HEK293 (cell line): ENCODE data around the gene PTPRK.

ENCODE experiments used
- CTCF ChIA-PET: fragments of 350-600 bp; formaldehyde crosslinking; extraction: SDS; loops from one replicate; lab custom pipeline; 2021; ENCODE audit warnings: antibody characterized with exemption; lab: Yijun Ruan, JAX
- POLR2A ChIA-PET: fragments of 300-600 bp; formaldehyde crosslinking; extraction: SDS; loops from one replicate; lab custom pipeline; 2020; ENCODE audit warnings: antibody characterized with exemption, inconsistent platforms; lab: Yijun Ruan, JAX
- H3K27ac ChIP-seq: fragments of 200-500 bp; sonication (Bioruptor generic); 2 replicates; pipeline ENCODE4 v1.5.1; 2014; ENCODE audit warnings: low read depth, low read length, control low read depth, inconsistent platforms; ENCODE audit errors: extremely low read depth
- H3K36me3 ChIP-seq, 2 experiments: fragments of 200-500 bp in 1 of 2; sonication (Bioruptor generic) in 1 of 2; 1 replicate in 1 of 2; 2 replicates in 1 of 2; pipeline ENCODE4 v1.5.1; 2014 to 2017; ENCODE audit warnings: inconsistent platforms in 2 of 2, low read length in 2 of 2; ENCODE audit not compliant: control insufficient read depth in 2 of 2, insufficient read depth in 1 of 2
- H3K4me1 ChIP-seq: fragments of 200-500 bp; sonication (Bioruptor generic); 2 replicates; pipeline ENCODE4 v1.5.1; 2014; ENCODE audit warnings: mild to moderate bottlenecking, low read length, inconsistent platforms; ENCODE audit not compliant: control insufficient read depth, insufficient read depth
- H3K4me3 ChIP-seq: 2 replicates; pipeline ENCODE4 v1.5.1; 2011; ENCODE audit warnings: low read depth, mild to moderate bottlenecking, control low read depth, low read length, moderate library complexity
- H3K9me3 ChIP-seq: fragments of 200-500 bp; sonication (Bioruptor generic); 2 replicates; pipeline ENCODE4 v1.5.1; 2014; ENCODE audit warnings: low read depth, low read length, inconsistent platforms; ENCODE audit not compliant: control insufficient read depth, insufficient read depth
- ATF2 ChIP-seq: fragments of 450-650 bp; formaldehyde crosslinking; IDR thresholded peaks from 2 replicates; pipeline ENCODE4 v1.5.1; 2016; ENCODE audit warnings: missing biosample characterization, missing genetic modification characterization, low read depth
- BCL6B ChIP-seq: fragments of 450-650 bp; formaldehyde crosslinking; IDR thresholded peaks from 2 replicates; pipeline ENCODE4 v1.5.1; 2017; ENCODE audit warnings: missing biosample characterization, missing genetic modification characterization
- GLIS1 ChIP-seq: fragments of 450-650 bp; formaldehyde crosslinking; IDR thresholded peaks from 2 replicates; pipeline ENCODE4 v1.5.1; 2016; ENCODE audit warnings: missing biosample characterization, missing genetic modification characterization
- HIC1 ChIP-seq: fragments of 450-650 bp; formaldehyde crosslinking; IDR thresholded peaks from 2 replicates; pipeline ENCODE4 v1.5.1; 2016; ENCODE audit warnings: missing biosample characterization, missing genetic modification characterization
- HOXC10 ChIP-seq: sonication (generic); formaldehyde crosslinking; IDR thresholded peaks from 2 replicates; pipeline ENCODE4 v1.8.1; 2023; ENCODE audit warnings: mild to moderate bottlenecking, missing genetic modification reagents
- INSM2 ChIP-seq: fragments of 450-650 bp; formaldehyde crosslinking; IDR thresholded peaks from 2 replicates; pipeline ENCODE4 v1.5.1; 2016; ENCODE audit warnings: missing biosample characterization, missing genetic modification characterization
- REPIN1 ChIP-seq: fragments of 450-650 bp; formaldehyde crosslinking; IDR thresholded peaks from 2 replicates; pipeline ENCODE4 v1.5.1; 2017; ENCODE audit warnings: missing biosample characterization, missing genetic modification characterization, low read depth
- TCF7L2 ChIP-seq: IDR thresholded peaks from 2 replicates; pipeline ENCODE4 v1.6.1; 2011; ENCODE audit warnings: low read depth, mild to moderate bottlenecking, inconsistent platforms, low read length, moderate library complexity, borderline replicate concordance
- ZBTB17 ChIP-seq: fragments of 450-650 bp; formaldehyde crosslinking; IDR thresholded peaks from 2 replicates; pipeline ENCODE4 v1.5.1; 2016; ENCODE audit warnings: missing biosample characterization, missing genetic modification characterization
- ZBTB48 ChIP-seq: fragments of 450-650 bp; formaldehyde crosslinking; IDR thresholded peaks from 2 replicates; pipeline ENCODE4 v1.5.1; 2016; ENCODE audit warnings: missing biosample characterization, missing genetic modification characterization
- ZBTB7A ChIP-seq: fragments of 450-650 bp; formaldehyde crosslinking; IDR thresholded peaks from 2 replicates; pipeline ENCODE4 v1.5.1; 2016; ENCODE audit warnings: low read depth, missing biosample characterization, missing genetic modification characterization
- ZIC2 ChIP-seq: fragments of 450-650 bp; formaldehyde crosslinking; IDR thresholded peaks from 2 replicates; pipeline ENCODE4 v1.5.1; 2016; ENCODE audit warnings: missing biosample characterization, missing genetic modification characterization
- ZNF148 ChIP-seq: fragments of 450-650 bp; formaldehyde crosslinking; IDR thresholded peaks from 2 replicates; pipeline ENCODE4 v1.5.0; 2017; ENCODE audit warnings: missing biosample characterization, missing genetic modification characterization, borderline replicate concordance
- ZNF16 ChIP-seq: fragments of 450-650 bp; formaldehyde crosslinking; IDR thresholded peaks from 2 replicates; pipeline ENCODE4 v1.5.1; 2016; ENCODE audit warnings: low read depth, missing biosample characterization, missing genetic modification characterization
- ZNF174 ChIP-seq: fragments of 450-650 bp; formaldehyde crosslinking; IDR thresholded peaks from 2 replicates; pipeline ENCODE4 v1.5.0; 2017; ENCODE audit warnings: missing biosample characterization, mild to moderate bottlenecking, missing genetic modification characterization
- ZNF221 ChIP-seq: fragments of 450-650 bp; formaldehyde crosslinking; IDR thresholded peaks from 2 replicates; pipeline ENCODE4 v1.5.1; 2017; ENCODE audit warnings: missing biosample characterization, missing genetic modification characterization, borderline replicate concordance
- ZNF26 ChIP-seq: fragments of 450-650 bp; formaldehyde crosslinking; IDR thresholded peaks from 2 replicates; pipeline ENCODE4 v1.5.1; 2016; ENCODE audit warnings: missing biosample characterization, missing genetic modification characterization
- ZNF404 ChIP-seq: fragments of 450-650 bp; formaldehyde crosslinking; IDR thresholded peaks from 2 replicates; pipeline ENCODE4 v1.5.1; 2017; ENCODE audit warnings: missing biosample characterization, missing genetic modification characterization
- ZNF48 ChIP-seq: fragments of 450-650 bp; formaldehyde crosslinking; IDR thresholded peaks from 2 replicates; pipeline ENCODE4 v1.5.1; 2016; ENCODE audit warnings: missing biosample characterization, missing genetic modification characterization
- ZNF501 ChIP-seq: fragments of 450-650 bp; formaldehyde crosslinking; IDR thresholded peaks from 2 replicates; pipeline ENCODE4 v1.5.1; 2016; ENCODE audit warnings: missing biosample characterization, missing genetic modification characterization
- ZNF521 ChIP-seq: fragments of 450-650 bp; formaldehyde crosslinking; IDR thresholded peaks from 2 replicates; pipeline ENCODE4 v1.5.1; 2017; ENCODE audit warnings: missing biosample characterization, mild to moderate bottlenecking, missing genetic modification characterization
- ZNF548 ChIP-seq: fragments of 450-650 bp; formaldehyde crosslinking; IDR thresholded peaks from 2 replicates; pipeline ENCODE4 v1.5.1; 2016; ENCODE audit warnings: missing biosample characterization, missing genetic modification characterization
- ZNF560 ChIP-seq: fragments of 450-650 bp; formaldehyde crosslinking; IDR thresholded peaks from 2 replicates; pipeline ENCODE4 v1.5.1; 2017; ENCODE audit warnings: missing biosample characterization, missing genetic modification characterization, borderline replicate concordance
- ZNF600 ChIP-seq: fragments of 450-650 bp; formaldehyde crosslinking; IDR thresholded peaks from 2 replicates; pipeline ENCODE4 v1.5.1; 2016; ENCODE audit warnings: missing biosample characterization, missing genetic modification characterization
- ZNF837 ChIP-seq: fragments of 450-650 bp; formaldehyde crosslinking; IDR thresholded peaks from 2 replicates; pipeline ENCODE4 v1.5.1; 2016; ENCODE audit warnings: missing biosample characterization, missing genetic modification characterization

PTPRK gene

GRCh38 chr6:128167552-128167951 lies 352.8 kb downstream of the PTPRK start (continued):
- TF ChIP-seq INSM2 (tag by site-specific recombination): no peak
- TF ChIP-seq ZNF600 (tag by site-specific recombination): no peak
- no peak for TF ChIP-seq ZIC2 (tag by site-specific recombination)
- TF ChIP-seq ZNF521: no peak
- TF ChIP-seq ZNF548 (tag by site-specific recombination): no peak
- no peak for TF ChIP-seq REPIN1 (tag by site-specific recombination)
- TF ChIP-seq ZNF148 (tag by site-specific recombination): no peak
- no peak for TF ChIP-seq TCF7L2
- no peak for TF ChIP-seq ZNF404 (tag by site-specific recombination)

- H3K4me1 ChIP-seq: no peaks in the 10 kb centered on the region
- ChIA-PET POLR2A (no interaction called here), CTCF (no interaction called here)
- no peaks in the 10 kb centered on the region for H3K9me3 ChIP-seq
- H3K36me3 ChIP-seq: no peaks in the 10 kb centered on the region
- no peak overlapping the region for H3K27ac ChIP-seq
- TF ChIP-seq ZBTB17 (no peak), ZBTB48 (tag by site-specific recombination) (no peak), ATF2 (tag by site-specific recombination) (peak; percentile 65; the same call in 1 of the 2 replicates), GLIS1 (tag by site-specific recombination) (no peak)
- no peak overlapping the region for H3K4me3 ChIP-seq
These were observed 356.1 kb downstream of the PTPRK start for GRCh38 chr6:128164254-128164653.

GRCh38 chr6:128162423-128162822 lies 358.0 kb downstream of the PTPRK start:
- Histone ChIP-seq H3K27ac (no peak overlapping the region), H3K9me3 (no peaks in the 10 kb centered on the region), H3K36me3 (no peaks in the 10 kb centered on the region), H3K4me3 (no peak overlapping the region), H3K4me1 (no peaks in the 10 kb centered on the region)
- CTCF ChIA-PET: no interaction called here
- POLR2A ChIA-PET: no interaction called here
- TF ChIP-seq ZNF16 (tag by site-specific recombination): no peak
- TF ChIP-seq ZIC2 (tag by site-specific recombination): no peak
- no peak for TF ChIP-seq ZNF174 (tag by site-specific recombination)
- no peak for TF ChIP-seq ZNF560 (tag by site-specific recombination)
- TF ChIP-seq ZNF837 (tag by site-specific recombination): no peak
- TF ChIP-seq ZBTB7A: no peak
- no peak for TF ChIP-seq ZNF26 (tag by site-specific recombination)
- no peak for TF ChIP-seq ZNF48
- no peak for TF ChIP-seq BCL6B (tag by site-specific recombination)
- TF ChIP-seq ZNF221 (tag by site-specific recombination): no peak
- TF ChIP-seq HIC1 (tag by site-specific recombination): no peak
- no peak for TF ChIP-seq HOXC10 (CRISPR knock-in tag)
- no peak for TF ChIP-seq ZNF501 (tag by site-specific recombination)
